D721Med (cell line): Measurements from ENCODE around the gene PPP1R1A.
A peak's percentile ranks its signal among the peaks of the same experiment; 100 is the strongest.

Experiments used
- DNase-seq: peaks from one replicate; pipeline ENCODE4 v3.0.0; 2011; ENCODE audit warnings: low spot score; ENCODE audit not compliant: insufficient read length
- FAIRE-seq: peaks from 2 replicates; lab custom pipeline; 2011; peaks lifted over from hg19 to GRCh38; lab: Jason Lieb, UNC
- CTCF ChIP-seq: IDR thresholded peaks from 2 replicates; pipeline ENCODE4 v1.5.1; 2012; ENCODE audit warnings: mild to moderate bottlenecking, control low read depth; ENCODE audit not compliant: insufficient read depth; ENCODE audit errors: missing control alignments

PPP1R1A gene

GRCh38 chr12:54586620-54587019 lies 1.8 kb downstream of the PPP1R1A start:
- TF ChIP-seq CTCF = no peak
- no peak for DNase-seq
- no peak for FAIRE-seq

- no peak for FAIRE-seq
- no peak for TF ChIP-seq CTCF
- no peak for DNase-seq
Observed at GRCh38 chr12:54585243-54585642, 3.2 kb downstream of the PPP1R1A start.

GRCh38 chr12:54584128-54584527 lies 4.3 kb downstream of the PPP1R1A start:
- TF ChIP-seq CTCF = no peak
- no peak for DNase-seq
- FAIRE-seq = no peak

GRCh38 chr12:54583726-54584125 lies 4.7 kb downstream of the PPP1R1A start:
- FAIRE-seq (no peak), DNase-seq (no peak)
- no peak for TF ChIP-seq CTCF

GRCh38 chr12:54581412-54581811 lies 7.0 kb downstream of the PPP1R1A start:
- TF ChIP-seq CTCF = no peak
- DNase-seq (no peak), FAIRE-seq (no peak)

- TF ChIP-seq CTCF = peak; percentile 80
- peak; percentile 50 for DNase-seq
- no peak for FAIRE-seq
Observed at GRCh38 chr12:54579696-54580333, 8.6 kb downstream of the PPP1R1A start.

- no peak for FAIRE-seq
- TF ChIP-seq CTCF = no peak
- DNase-seq = no peak
Observed at GRCh38 chr12:54579258-54579657, 9.2 kb downstream of the PPP1R1A start.
